SK-N-SH (cell line): ENCODE data around the gene ANKRD31. TPM values are rescaled to one million over a fixed set of nuclear protein-coding genes. Genes with fewer than 3 reads are reported as not detected.

Source experiments
- CTCF ChIA-PET: fragments of 300-600, 350-600 bp; formaldehyde crosslinking; extraction: SDS; loops from one replicate; lab custom pipeline; 2021; lab: Yijun Ruan, JAX
- POLR2A ChIA-PET: fragments of 350-600 bp; sonication (Branson Sonifier 250); formaldehyde crosslinking; extraction: SDS; loops from one replicate; lab custom pipeline; 2020; ENCODE audit warnings: antibody characterized with exemption, inconsistent platforms; lab: Yijun Ruan, JAX
- DNase-seq: peaks from one replicate; pipeline ENCODE4 v3.0.0; 2012
- H2AFZ ChIP-seq: fragments of 200-600 bp; sonication (generic); 2 replicates; pipeline ENCODE4 v1.8.1; 2016; ENCODE audit warnings: antibody characterized with exemption, mild to moderate bottlenecking, low read depth
- H3F3A ChIP-seq: fragments of 200-600 bp; sonication (generic); replicated peaks from 2 replicates; pipeline ENCODE3; 2016; ENCODE audit warnings: antibody characterized with exemption, mild to moderate bottlenecking; ENCODE audit not compliant: insufficient read depth
- H3K27ac ChIP-seq, 2 experiments: fragments of 200-500 bp in 1 of 2; fragments of 200-600 bp in 1 of 2; sonication (Bioruptor generic) in 1 of 2; sonication (generic), shearing (Covaris generic) in 1 of 2; 2 replicates each; pipeline versions ENCODE4 v1.5.1 to v1.6.1; 2014 to 2016; ENCODE audit warnings: low read depth in 2 of 2, inconsistent platforms in 1 of 2, low read length in 1 of 2, mild to moderate bottlenecking in 1 of 2, mixed read lengths in 1 of 2
- H3K27me3 ChIP-seq: fragments of 200-600 bp; sonication (generic), shearing (Covaris generic); 2 replicates; pipeline ENCODE4 v1.6.1; 2016; ENCODE audit warnings: mixed run types; ENCODE audit not compliant: insufficient read depth
- H3K36me3 ChIP-seq, 2 experiments: fragments of 200-500 bp in 1 of 2; fragments of 200-600 bp in 1 of 2; sonication (Bioruptor generic) in 1 of 2; sonication (generic) in 1 of 2; replicated peaks in 1 of 2; 2 replicates each; pipeline versions ENCODE3 to v1.5.1; 2014 to 2016; ENCODE audit warnings: low read length in 1 of 2, mild to moderate bottlenecking in 1 of 2; ENCODE audit not compliant: insufficient read depth in 2 of 2, control insufficient read depth in 1 of 2
- H3K4me1 ChIP-seq, 2 experiments: fragments of 200-500 bp in 1 of 2; fragments of 200-600 bp in 1 of 2; sonication (Bioruptor generic) in 1 of 2; sonication (generic), shearing (Covaris generic) in 1 of 2; 2 replicates each; pipeline versions ENCODE4 v1.5.1 to v1.6.1; 2014 to 2016; ENCODE audit warnings: low read depth in 1 of 2, low read length in 1 of 2, mixed run types in 1 of 2; ENCODE audit not compliant: insufficient read depth in 2 of 2, control insufficient read depth in 1 of 2
- H3K4me2 ChIP-seq: fragments of 200-600 bp; sonication (generic), shearing (Covaris generic); 2 replicates; pipeline ENCODE4 v1.6.1; 2017; ENCODE audit warnings: mixed run types
- H3K4me3 ChIP-seq, 2 experiments: fragments of 200-500 bp in 1 of 2; fragments of 200-600 bp in 1 of 2; sonication (Bioruptor generic) in 1 of 2; sonication (generic), shearing (Covaris generic) in 1 of 2; 2 replicates each; pipeline versions ENCODE4 v1.5.1 to v1.8.1; 2014 to 2016; ENCODE audit warnings: low read depth in 2 of 2, inconsistent platforms in 1 of 2, low read length in 1 of 2, mild to moderate bottlenecking in 1 of 2, mixed read lengths in 1 of 2, moderate library complexity in 1 of 2
- H3K79me2 ChIP-seq: fragments of 200-600 bp; sonication (generic); 2 replicates; pipeline ENCODE4 v1.8.1; 2017; ENCODE audit warnings: mild to moderate bottlenecking; ENCODE audit not compliant: insufficient read depth
- H3K9ac ChIP-seq: fragments of 200-600 bp; sonication (generic); 2 replicates; pipeline ENCODE4 v1.6.1; 2017; ENCODE audit warnings: mixed run types
- H3K9me2 ChIP-seq: fragments of 200-600 bp; sonication (generic); 2 replicates; pipeline ENCODE4 v1.6.1; 2017; ENCODE audit warnings: mixed run types
- H3K9me3 ChIP-seq: fragments of 200-600 bp; sonication (generic); 2 replicates; pipeline ENCODE4 v1.6.1; 2017; ENCODE audit warnings: mixed run types, mild to moderate bottlenecking, moderate library complexity
- H4K20me1 ChIP-seq: fragments of 200-600 bp; sonication (generic); 2 replicates; pipeline ENCODE4 v1.6.1; 2017; ENCODE audit warnings: mild to moderate bottlenecking, mixed run types; ENCODE audit not compliant: insufficient read depth
- CHD2 ChIP-seq: fragments of 150-350 bp; IDR thresholded peaks from 2 replicates; pipeline ENCODE4 v1.6.1; 2018; ENCODE audit warnings: low read length; ENCODE audit not compliant: partially characterized antibody
- EZH2phosphoT487 ChIP-seq: fragments of 200-600 bp; sonication (generic); IDR thresholded peaks from 2 replicates; pipeline ENCODE4 v1.6.1; 2017; ENCODE audit warnings: low read depth, mixed run types, mild to moderate bottlenecking, antibody characterized with exemption, moderate library complexity, borderline replicate concordance
- FOXM1 ChIP-seq: IDR thresholded peaks from 2 replicates; pipeline ENCODE4 v1.4.0; 2012; ENCODE audit warnings: low read depth, mild to moderate bottlenecking
- GABPA ChIP-seq: IDR thresholded peaks from 2 replicates; pipeline ENCODE4 v1.4.0; 2012; ENCODE audit warnings: low read depth, mild to moderate bottlenecking
- GATA2 ChIP-seq: sonication (generic); formaldehyde crosslinking; IDR thresholded peaks from 2 replicates; pipeline ENCODE4 v1.5.0; 2020; ENCODE audit warnings: mild to moderate bottlenecking, missing genetic modification reagents
- NFIC ChIP-seq: IDR thresholded peaks from 2 replicates; pipeline ENCODE4 v1.4.0; 2012; ENCODE audit warnings: borderline replicate concordance
- POLR2AphosphoS5 ChIP-seq: IDR thresholded peaks from 2 replicates; pipeline ENCODE4 v1.6.1; 2012; ENCODE audit warnings: low read depth, low read length
- RXRA ChIP-seq: IDR thresholded peaks from 2 replicates; pipeline ENCODE4 v1.4.0; 2012; ENCODE audit warnings: low read depth, mild to moderate bottlenecking, borderline replicate concordance
- TAF1 ChIP-seq: IDR thresholded peaks from 2 replicates; pipeline ENCODE4 v1.6.1; 2012; ENCODE audit warnings: low read depth, mild to moderate bottlenecking, low read length, moderate library complexity, borderline replicate concordance
- TCF12 ChIP-seq: IDR thresholded peaks from 2 replicates; pipeline ENCODE4 v1.4.0; 2012
- TEAD4 ChIP-seq: IDR thresholded peaks from 2 replicates; pipeline ENCODE4 v1.4.0; 2012; ENCODE audit warnings: mild to moderate bottlenecking, borderline replicate concordance; ENCODE audit not compliant: insufficient read depth
- YY1 ChIP-seq: IDR thresholded peaks from 2 replicates; pipeline ENCODE4 v1.4.0; 2012; ENCODE audit warnings: low read depth, mild to moderate bottlenecking
- WGBS: methylation state at CpG from one replicate; pipeline ENCODE4 v1.1.6; 2017; ENCODE audit warnings: low lambda C conversion rate; 5-methylcytosine and 5-hydroxymethylcytosine counted together
- polyA plus RNA-seq, 3 experiments: library from polyadenylated mRNA; depleted of rRNA; stranded (reverse); fragments of >200 nt; gene quantifications; 2 replicates each; pipeline ENCODE4 v1.2.3, GENCODE V29; 2012
- TF ChIP-seq, protein P1 (sequence below): IDR thresholded peaks from 2 replicates; pipeline ENCODE4 v1.4.0; 2012; ENCODE audit warnings: low read depth, borderline replicate concordance
- TF ChIP-seq, protein P2 (sequence below): fragments of 150-350 bp; IDR thresholded peaks from 2 replicates; pipeline ENCODE4 v1.6.1; 2016; ENCODE audit warnings: mild to moderate bottlenecking, low read depth, low read length
- TF ChIP-seq, protein P3 (sequence below): IDR thresholded peaks from 2 replicates; pipeline ENCODE4 v1.6.1; 2012; ENCODE audit warnings: mild to moderate bottlenecking, low read depth, low read length, moderate library complexity
- TF ChIP-seq, protein P4 (sequence below): fragments of 200-600 bp; sonication (generic); IDR thresholded peaks from 2 replicates; pipeline ENCODE4 v1.6.1; 2017; ENCODE audit warnings: antibody characterized with exemption, mild to moderate bottlenecking, moderate library complexity

The ANKRD31 gene
- polyA plus RNA-seq, 1 of the 3 experiments (the other 2 are of a cell fraction) = 0.05 TPM

DNA sequence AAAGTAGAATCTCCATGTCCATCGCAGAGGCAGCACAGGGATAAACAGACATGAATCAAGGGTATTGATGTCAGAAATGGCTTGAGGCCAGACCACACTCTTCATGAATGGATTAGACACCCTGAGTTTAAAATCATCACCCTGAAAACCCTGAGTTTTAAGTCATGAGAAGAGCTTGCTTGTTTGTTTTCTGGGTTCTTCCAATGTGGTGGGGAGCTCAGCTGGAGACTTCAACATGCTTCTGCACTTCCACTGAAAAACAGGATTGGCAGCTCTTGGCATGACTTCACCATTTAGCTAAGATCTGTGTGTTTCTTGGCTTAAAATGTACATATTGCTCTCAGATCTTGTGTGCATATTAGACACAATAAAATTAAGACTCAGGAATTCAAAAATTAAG, 194.2 kb downstream of the ANKRD31 start:
- Histone ChIP-seq H4K20me1 (no peaks in the 10 kb centered on the region), H3K4me2 (no peak overlapping the region), H3K4me3 (no peak overlapping the region), H3F3A (no peaks in the 10 kb centered on the region), H3K79me2 (no peaks in the 10 kb centered on the region), H3K9me3 (no peaks in the 10 kb centered on the region), H3K4me1 (no peaks in the 10 kb centered on the region), H3K9me2 (no peaks in the 10 kb centered on the region), H3K27me3 (no peaks in the 10 kb centered on the region), H2AFZ (no peak overlapping the region), H3K27ac (no peak overlapping the region), H3K9ac (no peak overlapping the region), H3K36me3 (no peaks in the 10 kb centered on the region)
- ChIA-PET CTCF (interaction anchor here (3.4 kb wide), 1 partner anchor 8 kb away, joined by 17 read pairs; no protein-coding TSS in a partner anchor), POLR2A (no interaction called here)
- TF ChIP-seq POLR2AphosphoS5 (no peak), YY1 (no peak), TAF1 (no peak), TEAD4 (no peak), RXRA (no peak), NFIC (no peak), TCF12 (no peak), EZH2phosphoT487 (no peak), GABPA (no peak), CHD2 (no peak), GATA2 (no peak), FOXM1 (no peak)
- TF ChIP-seq, protein P1, sequence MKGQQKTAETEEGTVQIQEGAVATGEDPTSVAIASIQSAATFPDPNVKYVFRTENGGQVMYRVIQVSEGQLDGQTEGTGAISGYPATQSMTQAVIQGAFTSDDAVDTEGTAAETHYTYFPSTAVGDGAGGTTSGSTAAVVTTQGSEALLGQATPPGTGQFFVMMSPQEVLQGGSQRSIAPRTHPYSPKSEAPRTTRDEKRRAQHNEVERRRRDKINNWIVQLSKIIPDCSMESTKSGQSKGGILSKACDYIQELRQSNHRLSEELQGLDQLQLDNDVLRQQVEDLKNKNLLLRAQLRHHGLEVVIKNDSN = no peak
- TF ChIP-seq, protein P2, sequence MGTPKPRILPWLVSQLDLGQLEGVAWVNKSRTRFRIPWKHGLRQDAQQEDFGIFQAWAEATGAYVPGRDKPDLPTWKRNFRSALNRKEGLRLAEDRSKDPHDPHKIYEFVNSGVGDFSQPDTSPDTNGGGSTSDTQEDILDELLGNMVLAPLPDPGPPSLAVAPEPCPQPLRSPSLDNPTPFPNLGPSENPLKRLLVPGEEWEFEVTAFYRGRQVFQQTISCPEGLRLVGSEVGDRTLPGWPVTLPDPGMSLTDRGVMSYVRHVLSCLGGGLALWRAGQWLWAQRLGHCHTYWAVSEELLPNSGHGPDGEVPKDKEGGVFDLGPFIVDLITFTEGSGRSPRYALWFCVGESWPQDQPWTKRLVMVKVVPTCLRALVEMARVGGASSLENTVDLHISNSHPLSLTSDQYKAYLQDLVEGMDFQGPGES = no peak
- TF ChIP-seq, protein P3, sequence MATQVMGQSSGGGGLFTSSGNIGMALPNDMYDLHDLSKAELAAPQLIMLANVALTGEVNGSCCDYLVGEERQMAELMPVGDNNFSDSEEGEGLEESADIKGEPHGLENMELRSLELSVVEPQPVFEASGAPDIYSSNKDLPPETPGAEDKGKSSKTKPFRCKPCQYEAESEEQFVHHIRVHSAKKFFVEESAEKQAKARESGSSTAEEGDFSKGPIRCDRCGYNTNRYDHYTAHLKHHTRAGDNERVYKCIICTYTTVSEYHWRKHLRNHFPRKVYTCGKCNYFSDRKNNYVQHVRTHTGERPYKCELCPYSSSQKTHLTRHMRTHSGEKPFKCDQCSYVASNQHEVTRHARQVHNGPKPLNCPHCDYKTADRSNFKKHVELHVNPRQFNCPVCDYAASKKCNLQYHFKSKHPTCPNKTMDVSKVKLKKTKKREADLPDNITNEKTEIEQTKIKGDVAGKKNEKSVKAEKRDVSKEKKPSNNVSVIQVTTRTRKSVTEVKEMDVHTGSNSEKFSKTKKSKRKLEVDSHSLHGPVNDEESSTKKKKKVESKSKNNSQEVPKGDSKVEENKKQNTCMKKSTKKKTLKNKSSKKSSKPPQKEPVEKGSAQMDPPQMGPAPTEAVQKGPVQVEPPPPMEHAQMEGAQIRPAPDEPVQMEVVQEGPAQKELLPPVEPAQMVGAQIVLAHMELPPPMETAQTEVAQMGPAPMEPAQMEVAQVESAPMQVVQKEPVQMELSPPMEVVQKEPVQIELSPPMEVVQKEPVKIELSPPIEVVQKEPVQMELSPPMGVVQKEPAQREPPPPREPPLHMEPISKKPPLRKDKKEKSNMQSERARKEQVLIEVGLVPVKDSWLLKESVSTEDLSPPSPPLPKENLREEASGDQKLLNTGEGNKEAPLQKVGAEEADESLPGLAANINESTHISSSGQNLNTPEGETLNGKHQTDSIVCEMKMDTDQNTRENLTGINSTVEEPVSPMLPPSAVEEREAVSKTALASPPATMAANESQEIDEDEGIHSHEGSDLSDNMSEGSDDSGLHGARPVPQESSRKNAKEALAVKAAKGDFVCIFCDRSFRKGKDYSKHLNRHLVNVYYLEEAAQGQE = no peak
- TF ChIP-seq, protein P4, sequence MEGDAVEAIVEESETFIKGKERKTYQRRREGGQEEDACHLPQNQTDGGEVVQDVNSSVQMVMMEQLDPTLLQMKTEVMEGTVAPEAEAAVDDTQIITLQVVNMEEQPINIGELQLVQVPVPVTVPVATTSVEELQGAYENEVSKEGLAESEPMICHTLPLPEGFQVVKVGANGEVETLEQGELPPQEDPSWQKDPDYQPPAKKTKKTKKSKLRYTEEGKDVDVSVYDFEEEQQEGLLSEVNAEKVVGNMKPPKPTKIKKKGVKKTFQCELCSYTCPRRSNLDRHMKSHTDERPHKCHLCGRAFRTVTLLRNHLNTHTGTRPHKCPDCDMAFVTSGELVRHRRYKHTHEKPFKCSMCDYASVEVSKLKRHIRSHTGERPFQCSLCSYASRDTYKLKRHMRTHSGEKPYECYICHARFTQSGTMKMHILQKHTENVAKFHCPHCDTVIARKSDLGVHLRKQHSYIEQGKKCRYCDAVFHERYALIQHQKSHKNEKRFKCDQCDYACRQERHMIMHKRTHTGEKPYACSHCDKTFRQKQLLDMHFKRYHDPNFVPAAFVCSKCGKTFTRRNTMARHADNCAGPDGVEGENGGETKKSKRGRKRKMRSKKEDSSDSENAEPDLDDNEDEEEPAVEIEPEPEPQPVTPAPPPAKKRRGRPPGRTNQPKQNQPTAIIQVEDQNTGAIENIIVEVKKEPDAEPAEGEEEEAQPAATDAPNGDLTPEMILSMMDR = no peak
- no peak for DNase-seq
- 75% methylated on average over 1 of the region's 1 CpG for WGBS
